Stimulated activated CD8-positive, alpha-beta memory T cell treated with anti-CD3 and anti-CD28 coated beads, Interleukin-7, amount 100 ng/mL, for 4 hours (primary cell): ENCODE data around the gene FAXDC2.

Experiments used
- DNase-seq, 2 donors: peaks; one replicate each; pipeline ENCODE4 v3.0.0-alpha.2; 2020; ENCODE audit warnings: low read depth in 2 of 2

Gene FAXDC2

DNA sequence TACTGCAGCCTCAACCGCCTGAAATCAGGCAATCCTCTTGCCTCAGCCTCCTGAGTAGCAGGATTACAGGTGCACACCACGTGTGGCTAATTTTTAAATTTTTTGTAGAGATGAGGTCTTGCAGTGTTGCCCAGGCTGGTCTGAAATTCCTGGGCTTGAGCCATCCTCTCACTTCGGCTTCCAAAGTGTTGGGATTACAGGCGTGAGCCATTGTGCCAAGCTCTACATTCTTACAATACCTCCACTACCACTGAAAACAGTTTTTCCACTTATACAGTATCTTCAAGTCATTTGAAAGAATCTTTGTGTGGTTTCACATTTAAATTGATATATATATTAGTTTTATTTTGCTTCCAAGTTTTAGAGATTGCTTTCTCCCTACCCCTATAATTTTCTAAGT is 52.6 kb downstream of the FAXDC2 start:
- no peak for DNase-seq

- no peak for DNase-seq
Measured at GRCh38 chr5:154795235-154795596, 55.2 kb downstream of the FAXDC2 start.

DNA sequence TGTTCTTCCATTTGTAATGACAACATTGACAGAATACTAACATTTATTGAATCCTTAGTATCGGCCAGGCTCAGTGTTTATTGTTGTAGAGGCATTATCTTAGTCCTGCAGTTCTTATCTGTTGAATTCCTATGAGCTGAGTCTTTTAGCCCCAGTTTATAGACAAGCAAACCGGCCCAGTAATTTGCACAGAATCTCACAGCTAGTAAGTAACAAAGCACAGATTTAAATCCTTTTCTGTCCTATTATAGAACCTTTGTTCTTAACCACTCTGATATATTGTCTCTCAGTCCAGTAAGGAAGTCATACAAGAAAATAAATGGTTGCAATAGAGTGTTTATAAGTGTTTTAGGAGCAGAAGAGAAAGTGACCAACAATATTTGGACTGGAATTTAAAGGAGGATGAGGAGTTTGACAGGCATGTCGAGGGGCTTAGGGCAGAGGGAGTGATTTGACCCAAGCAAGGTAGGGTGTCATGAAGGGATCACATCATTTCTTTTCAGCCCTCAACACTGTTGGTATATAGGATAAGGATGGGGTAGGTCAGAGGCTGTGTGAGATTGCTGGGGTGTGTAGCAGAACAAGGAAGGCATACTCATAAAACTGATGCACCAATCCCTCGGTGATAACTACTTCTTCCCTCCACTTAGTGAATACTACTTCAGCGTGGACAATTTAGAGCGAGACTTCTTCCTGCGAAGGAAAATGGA is 55.7 kb downstream of the FAXDC2 start:
- DNase-seq, result no peak

DNA sequence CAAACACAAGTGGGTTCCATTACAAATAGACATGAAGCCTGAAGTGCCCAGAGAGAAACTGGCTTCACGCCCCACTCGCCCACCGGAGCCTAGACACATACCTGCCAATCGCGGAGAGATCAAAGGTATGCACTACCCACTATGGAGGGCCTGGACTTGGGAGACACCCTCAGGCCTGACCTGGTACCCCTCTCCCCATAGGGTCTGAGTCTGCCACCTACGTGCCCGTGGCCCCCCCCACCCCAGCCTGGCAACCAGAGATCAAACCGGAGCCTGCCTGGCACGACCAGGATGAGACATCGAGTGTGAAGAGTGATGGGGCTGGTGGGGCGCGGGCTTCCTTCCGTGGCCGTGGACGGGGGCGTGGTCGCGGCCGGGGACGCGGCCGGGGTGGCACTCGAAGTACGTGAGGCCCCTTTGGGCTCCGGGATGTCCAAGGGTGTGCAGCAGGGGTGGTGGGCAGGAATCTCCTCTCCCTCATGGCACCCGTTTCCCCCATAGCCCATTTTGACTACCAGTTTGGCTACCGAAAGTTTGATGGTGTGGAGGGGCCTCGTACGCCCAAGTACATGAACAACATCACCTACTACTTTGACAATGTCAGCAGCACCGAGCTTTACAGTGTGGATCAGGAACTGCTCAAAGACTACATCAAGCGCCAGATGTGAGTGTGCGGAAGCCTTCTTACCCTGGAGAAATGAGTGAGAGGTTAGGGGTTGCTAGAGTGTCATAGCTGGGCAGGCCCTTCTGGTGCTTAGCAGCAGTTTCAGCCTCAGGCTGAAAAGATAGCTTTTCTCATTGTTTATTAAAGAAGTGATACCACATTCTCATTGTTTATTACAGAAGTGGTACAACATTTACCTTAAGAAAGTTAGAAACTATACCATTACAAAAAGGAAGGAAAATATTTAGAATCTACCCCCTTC is 56.5 kb downstream of the FAXDC2 start:
- no peak for DNase-seq

DNA sequence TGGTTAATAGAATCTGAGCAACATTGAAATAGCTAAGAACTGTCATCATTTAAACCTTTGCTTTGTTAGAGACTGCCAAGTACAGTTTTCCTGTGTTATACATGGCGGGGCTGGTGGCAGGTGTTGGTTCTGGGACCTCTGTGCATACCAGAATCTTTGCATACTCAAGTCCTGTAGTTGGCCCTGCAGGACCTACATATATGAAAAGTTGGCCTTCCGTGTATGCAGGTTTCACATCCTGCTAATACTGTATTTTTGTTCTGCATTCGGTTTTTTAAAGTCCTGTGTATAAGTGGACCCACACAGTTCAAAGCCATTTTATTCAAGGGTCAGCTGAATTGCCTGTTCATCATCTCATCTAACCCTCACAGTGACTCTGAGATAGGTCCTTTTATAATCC is 58.9 kb downstream of the FAXDC2 start:
- DNase-seq, result no peak

DNA sequence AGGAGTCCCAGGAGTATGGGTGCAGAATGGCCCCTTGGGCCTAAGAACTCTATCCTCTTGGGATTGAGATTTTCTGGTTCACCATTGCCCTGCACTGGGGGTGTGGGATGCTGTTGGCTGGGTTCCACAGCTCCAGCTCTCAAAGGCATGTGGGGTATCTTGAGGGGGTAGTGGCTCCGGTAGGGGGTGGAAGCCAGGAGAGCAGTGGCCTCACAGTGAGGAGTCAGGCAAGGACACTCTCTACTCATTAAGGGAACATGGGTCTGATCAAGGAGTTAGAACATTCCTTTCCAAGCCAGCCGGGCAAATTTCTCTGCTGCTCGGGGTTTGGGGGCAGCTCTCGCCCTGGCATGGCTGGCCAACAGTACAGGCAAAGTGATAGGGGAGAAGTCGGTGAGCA is 62.2 kb downstream of the FAXDC2 start:
- no peak for DNase-seq

DNA sequence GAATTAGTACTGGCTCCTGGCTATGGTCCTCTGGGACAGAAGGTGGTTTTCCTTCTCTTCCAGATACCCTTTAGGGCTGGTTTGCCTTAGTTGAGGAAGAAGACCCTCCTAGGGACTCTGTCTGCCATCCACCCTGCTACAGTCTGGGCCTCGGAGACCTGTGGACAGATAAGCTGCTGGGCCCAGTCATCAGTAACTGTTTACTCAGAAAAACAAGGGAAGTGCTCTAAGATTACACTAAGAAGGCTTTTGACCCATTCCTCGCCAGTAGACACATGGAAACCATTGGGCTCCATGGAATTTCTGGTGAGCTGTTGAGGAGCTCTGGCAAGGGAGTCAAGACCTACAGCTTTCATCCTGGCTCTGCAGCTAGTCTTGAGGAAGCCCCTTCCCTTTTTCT is 64.0 kb downstream of the FAXDC2 start:
- no peak for DNase-seq

DNA sequence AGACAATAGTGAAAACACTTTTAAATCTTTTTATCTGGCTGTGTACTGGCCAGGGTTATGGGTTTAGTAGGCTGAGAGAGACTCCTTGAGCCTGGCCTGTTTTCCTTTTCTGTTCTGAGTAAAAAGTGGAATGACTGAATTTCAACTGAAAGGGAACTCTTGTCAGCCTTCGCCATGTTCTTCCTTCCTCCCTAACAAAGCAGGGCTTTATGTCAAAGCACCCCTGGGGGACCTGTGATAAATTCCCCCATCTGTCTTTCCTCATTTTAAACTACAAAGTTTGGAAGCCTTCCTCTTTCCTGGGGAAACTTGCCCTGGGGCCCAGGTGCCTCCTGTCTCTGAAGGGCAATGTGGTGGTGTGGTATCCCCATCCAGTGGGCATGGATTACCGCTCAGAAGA is 65.5 kb downstream of the FAXDC2 start:
- no peak for DNase-seq

GRCh38 chr5:154783774-154784460 is 66.5 kb downstream of the FAXDC2 start:
- no peak for DNase-seq

DNA sequence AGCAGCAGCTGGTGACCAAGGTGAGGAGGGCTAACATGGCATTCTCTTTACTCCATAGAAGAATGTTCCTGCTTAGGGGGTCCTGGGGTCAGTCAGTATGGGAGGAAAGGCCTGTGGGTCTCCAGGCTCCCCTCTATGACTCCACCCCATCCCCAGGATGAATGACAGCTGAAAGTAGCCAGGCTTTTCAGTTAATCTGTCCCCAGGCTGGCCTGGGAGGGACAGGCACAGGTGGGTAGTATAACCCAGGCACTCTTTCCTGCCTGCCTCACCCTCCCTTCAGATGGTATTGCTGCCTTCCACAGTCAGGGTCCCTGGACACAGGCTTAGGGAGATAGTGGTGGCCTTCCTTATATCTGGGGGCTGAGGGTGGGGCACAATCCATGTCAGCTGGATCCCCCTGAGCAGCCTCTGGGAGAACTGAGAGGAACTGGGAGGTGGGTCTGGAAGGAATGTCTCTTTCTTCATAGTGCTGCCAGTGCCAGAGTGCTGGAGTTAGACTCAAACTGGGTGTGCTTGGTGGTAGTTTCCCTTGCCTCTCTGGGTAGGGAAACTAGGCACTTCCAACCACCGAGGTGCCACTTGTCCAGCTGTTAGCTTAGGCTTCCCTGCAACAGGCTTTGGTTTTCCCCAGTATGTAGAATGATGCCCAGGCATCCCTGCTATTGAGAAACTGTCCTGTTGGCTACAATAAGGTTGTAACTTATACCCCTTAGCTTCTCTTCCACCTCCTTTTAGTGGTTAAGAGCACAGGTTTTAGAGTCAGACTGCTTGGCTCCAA is 67.4 kb downstream of the FAXDC2 start:
- no peak for DNase-seq

DNA sequence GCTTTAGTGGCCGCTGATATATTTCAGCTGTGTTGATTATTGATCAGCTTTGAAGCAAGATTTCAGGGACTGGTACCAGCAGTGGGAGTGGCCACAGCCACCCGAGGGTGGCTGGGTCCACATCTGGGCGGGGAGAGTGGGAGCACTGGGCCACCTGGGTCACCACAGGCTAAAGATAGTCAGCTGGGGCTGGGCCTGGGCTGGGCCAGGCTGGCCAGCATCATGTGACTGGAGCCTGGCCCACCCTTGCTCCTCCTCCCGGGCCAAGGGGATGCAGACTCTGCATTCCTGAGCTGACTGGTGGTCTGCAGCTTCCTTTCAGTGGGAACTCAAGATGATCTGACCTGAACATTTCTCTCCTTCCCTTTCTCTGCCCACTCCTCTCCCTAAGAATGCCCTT is 68.1 kb downstream of the FAXDC2 start:
- DNase-seq, result no peak

DNA sequence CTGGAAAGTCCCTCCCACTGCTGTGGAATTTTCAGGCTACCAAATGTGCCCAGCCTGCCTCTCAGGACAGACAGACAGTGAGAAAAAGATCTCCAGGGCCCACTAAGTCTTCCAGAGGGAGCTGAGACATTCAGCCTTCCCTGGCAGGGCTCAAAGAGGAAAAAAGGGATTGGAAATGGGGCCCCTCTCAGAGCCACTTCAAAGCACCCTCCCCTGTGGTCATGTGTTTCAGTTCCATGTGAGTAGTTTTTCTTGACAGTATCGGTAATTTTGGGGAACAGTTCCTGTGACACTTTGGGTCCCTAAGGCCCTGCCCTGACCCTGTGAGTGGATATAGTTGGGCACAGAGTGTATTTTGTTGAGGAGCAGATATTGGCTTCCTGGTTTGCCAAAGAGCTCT is 70.3 kb downstream of the FAXDC2 start:
- no peak for DNase-seq

DNA sequence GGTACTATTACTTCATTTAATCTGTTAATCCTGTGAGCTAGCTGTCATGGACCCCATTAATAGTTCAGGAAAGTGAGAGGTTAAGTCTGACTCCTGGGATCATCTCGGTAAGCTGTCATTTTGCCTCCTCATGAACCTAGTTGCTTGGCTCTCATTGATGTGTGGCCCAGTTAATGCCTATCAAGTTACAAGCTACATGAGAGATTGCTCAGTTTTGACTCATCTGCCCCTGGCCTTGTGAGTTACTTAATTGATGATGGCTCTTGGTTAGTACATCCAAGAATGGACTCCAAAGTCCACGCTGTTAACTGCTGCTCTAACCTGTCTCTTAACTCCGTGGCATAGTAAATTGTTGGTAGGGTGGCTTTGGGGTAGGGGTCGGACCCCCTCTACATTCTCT is 71.3 kb downstream of the FAXDC2 start:
- DNase-seq, result no peak

- no peak for DNase-seq
Measured at GRCh38 chr5:154778534-154778933, 71.9 kb downstream of the FAXDC2 start.

GRCh38 chr5:154776167-154776566 is 74.2 kb downstream of the FAXDC2 start:
- no peak for DNase-seq

- DNase-seq, result no peak
Measured at GRCh38 chr5:154773326-154773725, 77.1 kb downstream of the FAXDC2 start.

DNA sequence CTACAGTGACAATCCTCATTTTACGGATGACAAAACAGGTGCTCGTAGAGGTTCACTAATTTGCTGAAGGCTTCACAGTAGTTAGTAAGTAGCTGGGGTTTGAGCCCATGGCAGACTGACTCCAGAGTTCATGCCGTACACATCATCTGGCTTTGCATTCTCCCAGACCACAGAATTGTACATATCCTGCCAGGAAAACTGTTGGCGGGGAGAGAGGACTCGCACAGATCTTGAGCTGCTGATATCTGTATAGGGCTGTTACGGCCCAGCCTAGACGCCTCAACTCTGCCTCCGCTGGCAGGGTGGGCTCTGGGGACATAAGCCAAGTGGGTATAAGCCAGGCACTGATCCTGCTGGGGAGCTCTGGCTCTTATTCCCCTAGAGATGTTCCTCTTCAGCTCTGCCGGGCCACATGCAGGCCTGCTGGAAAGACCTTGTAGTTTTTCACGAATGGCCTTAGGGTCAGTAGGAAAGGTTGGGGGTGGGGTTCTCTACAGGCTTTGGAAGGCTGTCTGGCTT is 79.0 kb downstream of the FAXDC2 start:
- DNase-seq, result no peak

DNA sequence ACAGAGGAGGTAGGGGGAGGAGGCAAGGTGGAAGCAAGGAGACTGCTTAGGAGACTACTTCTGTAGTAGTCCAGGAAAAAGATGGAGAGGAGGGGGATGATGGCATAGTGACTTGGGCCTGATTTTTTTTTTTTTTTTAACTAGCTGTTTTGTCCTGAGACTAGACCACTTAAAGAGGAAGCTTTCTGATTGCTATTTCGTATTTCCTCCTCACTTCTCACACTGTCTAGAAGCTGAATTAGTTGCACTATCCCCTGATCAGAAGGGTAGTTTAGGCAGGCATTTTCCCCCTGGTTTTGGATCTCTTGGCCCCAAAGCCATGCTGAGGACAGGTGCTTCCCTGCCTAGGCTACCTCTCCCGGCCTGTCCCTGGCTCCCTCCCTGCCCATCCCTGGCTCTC is 80.3 kb downstream of the FAXDC2 start:
- no peak for DNase-seq
